ENCODE data around the gene ETAA1.

- TF ChIP-seq, protein P1, sequence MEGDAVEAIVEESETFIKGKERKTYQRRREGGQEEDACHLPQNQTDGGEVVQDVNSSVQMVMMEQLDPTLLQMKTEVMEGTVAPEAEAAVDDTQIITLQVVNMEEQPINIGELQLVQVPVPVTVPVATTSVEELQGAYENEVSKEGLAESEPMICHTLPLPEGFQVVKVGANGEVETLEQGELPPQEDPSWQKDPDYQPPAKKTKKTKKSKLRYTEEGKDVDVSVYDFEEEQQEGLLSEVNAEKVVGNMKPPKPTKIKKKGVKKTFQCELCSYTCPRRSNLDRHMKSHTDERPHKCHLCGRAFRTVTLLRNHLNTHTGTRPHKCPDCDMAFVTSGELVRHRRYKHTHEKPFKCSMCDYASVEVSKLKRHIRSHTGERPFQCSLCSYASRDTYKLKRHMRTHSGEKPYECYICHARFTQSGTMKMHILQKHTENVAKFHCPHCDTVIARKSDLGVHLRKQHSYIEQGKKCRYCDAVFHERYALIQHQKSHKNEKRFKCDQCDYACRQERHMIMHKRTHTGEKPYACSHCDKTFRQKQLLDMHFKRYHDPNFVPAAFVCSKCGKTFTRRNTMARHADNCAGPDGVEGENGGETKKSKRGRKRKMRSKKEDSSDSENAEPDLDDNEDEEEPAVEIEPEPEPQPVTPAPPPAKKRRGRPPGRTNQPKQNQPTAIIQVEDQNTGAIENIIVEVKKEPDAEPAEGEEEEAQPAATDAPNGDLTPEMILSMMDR (IDR thresholded peaks at IDR 0.05; ENCODE audit: insufficient read depth, low read depth, low read length), result no peak
- no peak for TF ChIP-seq EZH2 (IDR thresholded peaks at IDR 0.05; ENCODE audit: insufficient read depth, low read length)
These were observed 7.3 kb upstream of the ETAA1 start for GRCh38 chr2:67389788-67390187.

All from astrocyte (in vitro differentiated cells and primary cell).